GM21447 (cell line): Measurements from ENCODE around the gene FADS3.

ENCODE experiments used
- ATAC-seq: cut with Tn5 transposase; IDR thresholded peaks from one replicate; pipeline ENCODE4 v1.9.1; 2021; ENCODE audit not compliant: unreplicated experiment

Gene FADS3, protein sequence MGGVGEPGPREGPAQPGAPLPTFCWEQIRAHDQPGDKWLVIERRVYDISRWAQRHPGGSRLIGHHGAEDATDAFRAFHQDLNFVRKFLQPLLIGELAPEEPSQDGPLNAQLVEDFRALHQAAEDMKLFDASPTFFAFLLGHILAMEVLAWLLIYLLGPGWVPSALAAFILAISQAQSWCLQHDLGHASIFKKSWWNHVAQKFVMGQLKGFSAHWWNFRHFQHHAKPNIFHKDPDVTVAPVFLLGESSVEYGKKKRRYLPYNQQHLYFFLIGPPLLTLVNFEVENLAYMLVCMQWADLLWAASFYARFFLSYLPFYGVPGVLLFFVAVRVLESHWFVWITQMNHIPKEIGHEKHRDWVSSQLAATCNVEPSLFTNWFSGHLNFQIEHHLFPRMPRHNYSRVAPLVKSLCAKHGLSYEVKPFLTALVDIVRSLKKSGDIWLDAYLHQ

DNA sequence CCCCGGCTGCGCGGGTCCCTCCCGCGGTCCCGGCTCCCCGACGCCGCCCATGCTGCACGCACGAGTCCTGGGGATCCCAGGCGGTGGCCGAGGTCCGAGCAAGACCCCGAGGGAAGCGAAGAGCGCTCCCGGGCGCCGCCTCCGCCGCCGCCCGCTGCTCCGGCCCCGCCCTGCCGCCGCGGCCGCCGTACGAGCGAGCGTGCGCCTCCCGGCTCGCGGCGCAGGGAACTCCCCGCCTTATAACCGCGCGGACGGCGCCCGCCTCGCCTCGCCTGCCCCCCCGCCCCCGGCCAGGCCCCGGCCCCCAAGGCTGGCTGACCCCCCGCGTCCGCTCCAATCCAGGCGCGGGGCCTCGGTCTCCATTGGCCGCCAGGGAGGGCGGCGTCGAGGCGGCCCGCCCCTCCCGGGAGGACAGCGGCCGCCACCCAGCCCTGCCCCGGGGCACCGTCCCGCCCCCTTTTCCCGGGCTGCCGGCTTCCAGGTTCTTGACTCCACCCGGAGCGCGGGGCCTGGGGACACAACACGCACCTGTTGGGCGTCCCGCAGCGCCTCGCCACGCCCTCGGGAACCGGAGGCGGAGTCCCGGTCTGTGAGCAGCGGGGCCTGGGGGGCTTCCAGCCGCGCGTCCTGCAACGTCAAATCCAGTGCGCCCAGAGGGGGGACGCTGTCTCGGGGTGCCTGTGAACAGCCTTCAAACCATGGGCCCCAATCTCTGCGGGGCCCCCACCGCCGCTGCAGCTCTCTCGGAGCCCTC lies at the start of gene FADS3:
FADS3 (minus strand) TSS at position 215 of the 754 bp plus-strand sequence; CDS start at position 51, 164 bp downstream.
- peak; percentile 59 for ATAC-seq

DNA sequence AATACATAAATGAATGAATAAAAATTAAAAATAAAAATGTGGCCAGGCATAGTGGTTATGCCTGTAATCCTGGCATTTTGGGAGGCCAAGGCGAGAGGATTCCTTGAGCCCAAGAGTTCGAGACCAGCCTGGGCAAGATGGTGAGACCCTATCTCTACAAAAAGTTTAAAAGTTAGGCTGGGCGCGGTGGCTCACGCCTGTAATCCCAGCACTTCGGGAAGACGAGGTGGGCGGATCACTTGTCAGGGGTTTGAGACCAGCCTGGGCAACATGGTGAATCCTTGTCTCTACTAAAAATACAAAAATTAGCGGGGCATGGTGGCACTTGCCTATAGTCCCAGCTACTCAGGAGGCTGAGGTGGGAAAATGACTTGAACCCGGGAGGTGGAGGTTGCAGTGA lies 49.1 kb upstream of the FADS3 start:
- ATAC-seq, result no peak

- ATAC-seq, result no peak
These were observed 44.5 kb upstream of the FADS3 start for GRCh38 chr11:61935861-61936260.

DNA sequence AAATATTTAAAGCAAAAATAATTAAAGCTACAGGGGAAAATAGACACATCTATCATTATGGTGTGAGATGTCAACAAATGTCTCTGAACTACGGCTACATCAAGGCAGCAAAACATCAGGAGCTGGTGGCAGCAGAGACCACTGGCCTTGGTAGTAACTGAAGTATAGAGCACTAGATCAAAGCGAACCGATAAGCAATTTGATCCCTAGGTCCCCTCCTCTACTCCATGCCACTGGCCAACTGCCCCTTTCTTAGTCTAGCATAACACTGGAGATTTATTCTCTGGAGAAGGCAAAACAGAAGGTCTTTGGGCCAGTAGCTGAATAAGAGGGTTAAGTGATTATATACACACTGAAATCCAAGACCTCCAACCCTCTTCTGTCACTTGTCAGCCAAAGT lies 39.6 kb upstream of the FADS3 start:
- ATAC-seq, result no peak

- no peak for ATAC-seq
These were observed 37.3 kb upstream of the FADS3 start for GRCh38 chr11:61928606-61929005.

DNA sequence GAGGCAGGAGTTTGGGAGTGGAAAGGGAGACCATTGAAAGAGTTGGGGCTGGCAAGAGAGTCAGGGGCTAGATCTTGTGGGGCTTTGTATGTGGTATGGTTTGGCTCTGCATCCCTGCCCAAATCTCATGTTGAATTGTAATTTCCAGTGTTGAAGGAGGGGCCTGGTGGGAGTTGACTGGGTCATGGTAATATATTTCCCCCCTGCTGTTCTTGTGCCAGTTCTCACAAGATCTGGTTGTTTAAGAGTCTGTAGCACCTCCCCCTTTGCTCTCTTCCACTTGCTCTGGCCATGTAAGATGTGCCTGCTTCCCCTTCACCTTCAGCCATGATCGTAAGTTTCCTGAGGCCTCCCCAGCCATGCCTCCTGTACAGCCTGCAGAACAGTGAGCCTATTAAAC lies 36.2 kb upstream of the FADS3 start:
- no peak for ATAC-seq

DNA sequence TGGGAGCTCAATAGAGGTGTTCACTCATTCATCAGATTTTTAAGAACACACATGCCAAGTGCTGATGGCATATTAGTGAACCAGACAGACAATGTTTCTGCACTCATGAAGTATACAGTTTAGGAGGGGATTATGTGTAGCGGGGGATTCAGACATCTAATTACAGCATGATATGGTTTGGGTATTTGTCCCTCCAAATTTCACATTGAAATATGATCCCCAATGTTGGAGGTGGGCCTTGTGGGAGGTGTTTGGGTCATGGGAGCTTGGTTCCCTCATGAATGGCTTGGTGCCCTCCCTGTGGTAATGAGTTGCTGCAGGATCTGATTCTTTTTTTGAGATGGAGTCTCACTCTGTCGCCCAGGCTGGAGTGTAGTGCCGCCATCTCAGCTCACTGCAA lies 34.9 kb upstream of the FADS3 start:
- no peak for ATAC-seq

- ATAC-seq, result no peak
These were observed 34.4 kb upstream of the FADS3 start for GRCh38 chr11:61925736-61926135.

DNA sequence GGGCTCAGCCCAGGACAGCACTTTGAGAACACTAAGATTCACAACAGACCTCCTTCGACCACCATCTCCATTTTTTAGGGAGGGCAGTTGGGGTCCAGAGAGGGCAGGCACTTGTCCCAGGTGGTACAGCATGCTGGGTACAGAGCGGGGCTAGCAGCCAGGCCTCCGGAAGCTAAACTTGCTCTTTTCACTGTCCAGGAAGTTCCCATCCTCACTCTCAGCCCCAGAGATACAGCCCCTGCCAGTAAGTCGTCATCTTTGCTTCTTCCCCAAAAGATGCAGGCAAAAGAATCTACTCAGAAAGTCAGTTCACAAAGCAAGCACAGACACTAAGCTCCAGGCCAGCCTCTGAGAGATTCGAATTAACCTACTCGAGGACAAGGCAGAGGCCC lies 32.7 kb upstream of the FADS3 start:
- ATAC-seq, result no peak

DNA sequence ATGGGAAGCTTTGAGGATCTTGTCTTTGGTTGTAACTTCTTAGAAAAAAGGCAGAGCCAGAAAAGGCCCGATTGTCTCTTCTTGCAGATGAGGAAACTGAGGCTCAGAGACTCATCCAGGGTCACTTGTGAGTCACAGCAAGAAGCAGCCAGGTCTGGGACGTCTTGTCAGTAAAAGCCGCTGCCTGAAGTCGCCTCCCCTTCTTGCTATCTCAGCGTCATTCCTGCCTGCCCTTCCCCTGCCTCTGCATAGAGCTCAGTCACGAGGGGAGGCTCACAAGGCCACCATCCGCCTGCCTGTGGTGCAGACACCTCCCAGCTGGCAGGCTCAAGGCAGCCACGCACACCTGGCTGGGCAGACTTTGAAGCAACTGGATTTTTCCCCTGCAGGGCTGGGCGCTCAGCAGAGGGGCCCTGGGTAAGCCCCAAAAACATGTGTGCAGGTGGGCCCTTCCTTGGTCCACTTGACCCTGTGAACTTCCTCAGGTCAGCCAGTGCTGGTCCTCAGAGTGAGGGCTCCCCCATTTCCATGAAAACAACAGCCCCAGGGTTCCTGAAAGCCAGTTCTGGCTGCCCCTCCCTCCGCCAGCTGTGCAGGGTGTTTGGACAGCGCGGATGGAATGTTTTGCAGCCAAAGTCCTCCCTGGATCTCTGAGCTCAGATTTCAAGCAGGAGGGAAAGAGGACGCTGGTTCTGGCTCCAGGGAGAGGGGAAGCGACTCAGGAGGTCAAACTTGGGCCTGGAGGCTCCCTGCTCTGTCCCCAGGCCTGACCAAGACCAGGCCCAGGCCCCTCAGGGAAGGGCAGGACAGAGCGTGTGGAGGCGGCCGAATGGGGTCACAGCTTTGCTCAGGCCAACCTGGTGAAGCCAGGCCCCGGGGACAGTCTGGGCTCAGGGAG lies 32.1 kb upstream of the FADS3 start:
- no peak for ATAC-seq

DNA sequence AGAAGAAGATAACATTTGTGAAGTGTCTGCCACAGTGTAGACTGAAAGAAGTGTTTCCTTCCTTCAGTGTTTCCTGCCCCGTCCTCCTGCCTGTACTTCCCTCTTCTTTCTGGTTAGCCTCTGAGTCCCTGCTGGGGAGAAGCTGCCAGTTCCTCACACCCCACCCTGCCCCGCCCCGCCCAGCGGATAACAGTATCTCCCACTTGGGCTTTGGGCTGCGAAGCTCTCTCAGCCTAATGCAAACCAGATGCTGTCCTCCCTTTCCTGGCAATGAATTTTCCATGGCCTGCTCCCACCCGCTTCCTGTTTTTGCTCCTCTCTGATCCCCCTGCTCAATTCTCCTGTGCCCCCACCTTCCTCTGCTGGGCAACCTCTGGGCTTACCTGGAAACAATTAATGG lies 31.2 kb upstream of the FADS3 start:
- no peak for ATAC-seq

- no peak for ATAC-seq
These were observed 30.1 kb upstream of the FADS3 start for GRCh38 chr11:61921446-61921845.

DNA sequence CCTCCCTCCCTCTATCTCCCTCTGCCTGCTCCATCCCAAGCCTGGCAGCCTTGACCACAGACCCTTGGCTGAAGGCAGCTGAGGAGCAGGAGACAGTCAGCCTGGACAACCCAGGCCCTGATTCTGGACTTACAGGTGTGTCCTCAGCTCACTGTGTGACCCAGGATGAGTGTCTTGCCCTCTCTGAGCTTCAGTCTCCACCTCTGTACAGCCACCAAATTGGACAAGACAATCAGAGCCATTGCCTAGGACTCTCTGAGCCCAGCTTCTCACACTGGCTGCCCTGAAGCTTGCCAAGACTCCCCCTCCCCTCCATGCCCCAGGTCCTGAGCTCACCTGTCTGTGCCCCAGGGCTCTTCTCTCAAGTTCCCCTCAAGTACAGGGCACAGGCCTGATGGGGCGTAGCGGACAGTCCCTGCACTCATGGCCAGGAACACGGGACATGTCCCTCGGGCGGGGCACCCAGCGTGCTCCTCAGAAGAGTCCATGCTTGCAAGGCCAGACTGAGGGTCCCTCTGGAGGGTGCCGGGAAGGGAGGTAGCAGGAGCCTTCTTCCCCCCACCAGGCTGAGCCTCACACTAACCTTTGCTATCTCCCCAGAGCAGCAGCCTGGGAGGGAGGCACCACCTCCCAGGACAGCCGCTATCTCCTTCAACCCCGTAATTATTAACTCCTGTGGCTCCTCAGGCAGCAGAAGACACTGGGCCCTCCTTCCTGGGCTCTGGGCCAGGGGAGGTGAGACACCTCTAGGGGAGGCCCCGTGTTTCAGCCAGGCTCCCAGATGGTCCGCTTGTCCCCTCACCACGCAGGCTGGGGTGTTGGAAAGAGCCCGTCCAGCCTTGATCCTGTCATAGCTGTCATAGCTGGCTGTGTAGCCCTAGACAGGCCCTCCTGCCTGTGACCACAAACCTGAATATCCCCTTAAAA lies 28.6 kb upstream of the FADS3 start:
- no peak for ATAC-seq

- no peak for ATAC-seq
These were observed 27.8 kb upstream of the FADS3 start for GRCh38 chr11:61918938-61919704.

- ATAC-seq, result no peak
These were observed 27.0 kb upstream of the FADS3 start for GRCh38 chr11:61918251-61918937.

DNA sequence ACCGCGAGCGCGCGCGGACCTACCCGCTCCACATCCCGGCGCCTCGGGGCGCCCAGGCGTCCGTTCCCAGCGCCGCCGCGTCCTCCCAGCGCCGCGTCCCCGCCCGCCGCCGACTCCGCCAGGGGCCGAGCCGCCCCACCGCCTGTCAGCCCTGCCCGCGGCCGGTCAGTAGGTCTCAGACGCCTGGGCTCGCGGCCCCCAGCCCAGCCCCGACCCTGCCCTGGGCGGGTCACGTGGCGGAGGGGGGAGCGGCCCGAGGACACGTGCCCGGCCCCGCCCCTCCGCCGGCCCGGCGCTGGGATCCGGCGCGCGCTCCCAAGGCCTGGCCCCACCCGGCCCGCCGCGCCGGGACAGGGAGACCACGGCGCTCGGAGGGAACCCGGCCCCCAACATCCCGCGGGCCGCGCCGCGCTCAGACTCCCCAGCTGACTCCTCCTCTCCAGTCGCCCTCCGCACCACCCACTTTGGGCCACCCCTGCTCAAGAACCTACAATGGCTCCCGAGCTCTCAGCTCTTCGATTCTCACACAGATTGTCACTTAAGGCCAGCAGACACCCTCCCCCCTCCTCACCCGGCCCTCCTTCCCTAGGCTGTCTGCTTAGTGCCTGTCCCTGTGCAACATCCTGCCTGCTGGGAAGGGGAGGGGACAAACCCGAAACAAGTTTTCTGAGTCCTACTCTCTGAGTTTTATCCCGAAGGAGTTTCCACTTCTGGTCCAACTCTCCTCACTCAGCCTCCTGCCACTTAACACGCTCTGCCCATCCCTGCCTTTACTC lies 26.2 kb upstream of the FADS3 start, which contains the start of gene RAB3IL1:
RAB3IL1 (minus strand) TSS at position 233 of the 776 bp plus-strand sequence; CDS start at position 34, 199 bp downstream.
- ATAC-seq, result no peak

DNA sequence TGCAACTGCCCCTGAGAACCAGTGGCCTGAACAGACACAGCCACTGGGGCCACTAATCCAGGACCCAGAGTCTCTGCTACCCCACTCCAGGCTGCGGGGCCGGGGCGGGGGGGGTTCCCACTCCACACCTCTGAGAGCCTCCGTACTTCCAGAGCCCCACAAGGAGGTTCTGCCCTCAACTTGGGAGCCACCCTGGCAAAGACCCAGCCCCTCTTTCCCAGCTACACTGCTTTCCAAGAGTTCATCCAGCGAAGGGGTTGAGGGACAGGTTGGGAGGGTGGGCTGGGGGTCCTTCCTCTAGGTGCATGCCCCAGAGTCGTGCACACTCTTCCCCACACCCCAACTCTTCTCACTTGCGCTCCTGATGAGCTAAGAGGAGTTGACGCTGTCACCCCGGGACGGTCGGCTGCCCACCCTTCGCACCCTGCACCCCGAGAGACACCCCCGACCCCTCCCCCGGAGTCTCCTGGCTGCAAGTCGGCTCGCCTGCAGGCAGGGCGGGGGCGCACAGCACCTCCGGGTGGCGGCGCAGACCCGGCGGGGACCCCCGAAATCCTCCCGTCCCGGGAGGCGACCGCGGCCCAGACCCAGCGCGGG lies 25.5 kb upstream of the FADS3 start:
- ATAC-seq, result no peak
